GM23248 (cell line): ENCODE measurements around the gene COL27A1.

Source experiments
- EZH2 ChIP-seq: fragments of 200-600 bp; sonication (generic); IDR thresholded peaks from 2 replicates; pipeline ENCODE4 v1.6.1; 2018; ENCODE audit warnings: antibody characterized with exemption, mild to moderate bottlenecking; ENCODE audit not compliant: insufficient read depth, poor library complexity, severe bottlenecking
- EZH2phosphoT487 ChIP-seq: fragments of 200-600 bp; sonication (generic); IDR thresholded peaks from 2 replicates; pipeline ENCODE4 v1.6.1; 2018; ENCODE audit warnings: antibody characterized with exemption, moderate library complexity, mild to moderate bottlenecking, low read depth; ENCODE audit not compliant: insufficient read depth

GRCh38 chr9:114279693-114280092 is 124.4 kb downstream of the COL27A1 start:
- TF ChIP-seq EZH2phosphoT487 (no peak), EZH2 (no peak)
